AG04449 (cell line): Measurements from ENCODE around the gene UBXN7.
"Not testable (repeated sequence)": the region's sequence is repeated elsewhere in the genome, so short reads cannot be mapped to it uniquely, and the experiment has no call there.

ENCODE experiments used
- CTCF ChIA-PET: fragments of 350-600 bp; formaldehyde crosslinking; extraction: SDS; loops from one replicate; lab custom pipeline; 2021; ENCODE audit warnings: antibody characterized with exemption; lab: Yijun Ruan, JAX
- POLR2A ChIA-PET: fragments of 400-600, 350-600 bp; formaldehyde crosslinking; extraction: SDS; loops from one replicate; lab custom pipeline; 2020; ENCODE audit warnings: antibody characterized with exemption, inconsistent platforms; lab: Yijun Ruan, JAX
- DNase-seq: peaks from one replicate; pipeline ENCODE4 v3.0.0-alpha.2; 2010; ENCODE audit warnings: low read depth, low spot score
- H3K4me3 ChIP-seq: 2 replicates; pipeline ENCODE4 v1.5.1; 2011; ENCODE audit warnings: low read depth, mild to moderate bottlenecking, control low read depth, low read length
- CTCF ChIP-seq: IDR thresholded peaks from one replicate; pipeline ENCODE4 v1.5.1; 2011; ENCODE audit warnings: mild to moderate bottlenecking, moderate library complexity, low read length, control low read depth, inconsistent platforms; ENCODE audit not compliant: insufficient read depth; ENCODE audit errors: missing control alignments

Gene UBXN7

GRCh38 chr3:196463478-196463756 lies 31.2 kb upstream of the UBXN7 start:
- POLR2A ChIA-PET, result no interaction called here
- no peak overlapping the region for H3K4me3 ChIP-seq
- TF ChIP-seq CTCF, result no peak
- DNase-seq, result no peak
- CTCF ChIA-PET, result interaction anchor here (1.3 kb wide), 1 partner anchor 12 kb away, joined by 4 read pairs; no protein-coding TSS in a partner anchor

GRCh38 chr3:196462680-196463477 lies 30.7 kb upstream of the UBXN7 start:
- H3K4me3 ChIP-seq, POLR2A ChIA-PET, CTCF ChIA-PET, DNase-seq: not testable (repeated sequence)

GRCh38 chr3:196458063-196458462 lies 25.8 kb upstream of the UBXN7 start:
- no peak overlapping the region for H3K4me3 ChIP-seq
- TF ChIP-seq CTCF, result no peak
- DNase-seq, result no peak
- ChIA-PET CTCF (no interaction called here), POLR2A (interaction anchor here (0.5 kb wide), 1 partner anchor 9 kb away, joined by 3 read pairs; no protein-coding TSS in a partner anchor)

GRCh38 chr3:196457470-196457869 lies 25.2 kb upstream of the UBXN7 start:
- H3K4me3 ChIP-seq, DNase-seq, POLR2A ChIA-PET: not testable (repeated sequence)
- CTCF ChIA-PET, result interaction anchor here (0.9 kb wide), 1 partner anchor 11 kb away, joined by 3 read pairs; no protein-coding TSS in a partner anchor

- POLR2A ChIA-PET, result no interaction called here
- DNase-seq, result peak; percentile 28
- CTCF ChIA-PET, result no interaction called here
Observed at GRCh38 chr3:196454935-196455334, 22.7 kb upstream of the UBXN7 start.

GRCh38 chr3:196445391-196445790 lies 13.2 kb upstream of the UBXN7 start:
- CTCF ChIA-PET, H3K4me3 ChIP-seq, DNase-seq, POLR2A ChIA-PET: not testable (repeated sequence)

More at GRCh38 chr3:196454935-196455334, 22.7 kb upstream of the UBXN7 start:
- H3K4me3 ChIP-seq, result no peak overlapping the region
- TF ChIP-seq CTCF, result no peak

- POLR2A ChIA-PET, result no interaction called here
- TF ChIP-seq CTCF, result no peak
- CTCF ChIA-PET, result interaction anchor here (0.9 to 2.4 kb wide), 3 partner anchors 10 to 84 kb away, joined by 3 to 6 read pairs (median 3); no protein-coding TSS in a partner anchor
- DNase-seq, result no peak
- no peak overlapping the region for H3K4me3 ChIP-seq
Observed at GRCh38 chr3:196444500-196444894, 12.3 kb upstream of the UBXN7 start.

GRCh38 chr3:196440696-196441095 lies 8.5 kb upstream of the UBXN7 start:
- POLR2A ChIA-PET, result no interaction called here
- CTCF ChIA-PET, result interaction anchor here (1.0 kb wide), 1 partner anchor 26 kb away, joined by 3 read pairs; no protein-coding TSS in a partner anchor
- TF ChIP-seq CTCF, result no peak
- no peak overlapping the region for H3K4me3 ChIP-seq
- DNase-seq, result no peak
